ENCODE measurements around the gene CDKN1C. TPM values are rescaled to one million over a fixed set of nuclear protein-coding genes. Genes with fewer than 3 reads are reported as not detected.
A peak's percentile ranks its signal among the peaks of the same experiment; 100 is the strongest.

CDKN1C gene
- total RNA-seq (2014; rRNA removed; shearing (Covaris generic)) = 4.9 and 5.1 TPM in 2 replicates

GRCh38 chr11:2885678-2886081, at the start of gene CDKN1C:
Gene CDKN1C (minus strand): TSS chr11:2885775. CDS start chr11:2885456, 319 bp downstream.
- peak; percentile 87 for DNase-seq (ENCODE audit: low read depth)

- DNase-seq (ENCODE audit: low read depth) = no peak
Measured at GRCh38 chr11:2934611-2935239, 49.1 kb upstream of the CDKN1C start.

DNA sequence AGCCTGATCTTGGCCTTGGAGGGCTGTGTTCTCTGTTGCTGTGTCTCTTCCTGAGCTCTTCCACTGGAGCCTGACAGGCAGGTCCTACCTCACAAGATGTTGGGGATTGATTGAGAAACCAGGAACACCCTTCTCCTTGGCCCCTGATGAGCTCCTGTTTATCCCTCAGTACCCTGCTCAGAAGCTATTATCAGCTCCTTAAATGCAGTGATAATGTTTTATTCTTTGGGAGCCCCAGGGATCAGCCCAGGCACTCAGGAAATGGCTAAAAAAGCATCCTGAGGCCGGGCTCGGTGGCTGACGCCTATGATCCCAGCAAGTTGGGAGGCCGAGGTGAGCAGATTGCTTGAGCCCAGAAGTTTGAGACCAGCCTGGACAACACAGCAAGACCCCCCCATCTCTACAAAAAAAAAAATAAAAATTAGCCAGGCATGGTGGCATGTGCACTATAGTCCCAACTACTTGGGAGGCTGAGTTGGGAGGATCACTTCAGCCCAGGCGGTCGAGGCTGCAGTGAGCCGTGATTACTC, 48.5 kb upstream of the CDKN1C start:
- DNase-seq (ENCODE audit: low read depth) = no peak

- DNase-seq (ENCODE audit: low read depth) = peak; percentile 95
Measured at GRCh38 chr11:2933375-2934020, 47.9 kb upstream of the CDKN1C start.

GRCh38 chr11:2932850-2933251, 47.3 kb upstream of the CDKN1C start:
- peak; percentile 75 for DNase-seq (ENCODE audit: low read depth)

- no peak for DNase-seq (ENCODE audit: low read depth)
Measured at GRCh38 chr11:2931771-2932738, 46.5 kb upstream of the CDKN1C start.

- no peak for DNase-seq (ENCODE audit: low read depth)
Measured at GRCh38 chr11:2931420-2931746, 45.8 kb upstream of the CDKN1C start.

DNA sequence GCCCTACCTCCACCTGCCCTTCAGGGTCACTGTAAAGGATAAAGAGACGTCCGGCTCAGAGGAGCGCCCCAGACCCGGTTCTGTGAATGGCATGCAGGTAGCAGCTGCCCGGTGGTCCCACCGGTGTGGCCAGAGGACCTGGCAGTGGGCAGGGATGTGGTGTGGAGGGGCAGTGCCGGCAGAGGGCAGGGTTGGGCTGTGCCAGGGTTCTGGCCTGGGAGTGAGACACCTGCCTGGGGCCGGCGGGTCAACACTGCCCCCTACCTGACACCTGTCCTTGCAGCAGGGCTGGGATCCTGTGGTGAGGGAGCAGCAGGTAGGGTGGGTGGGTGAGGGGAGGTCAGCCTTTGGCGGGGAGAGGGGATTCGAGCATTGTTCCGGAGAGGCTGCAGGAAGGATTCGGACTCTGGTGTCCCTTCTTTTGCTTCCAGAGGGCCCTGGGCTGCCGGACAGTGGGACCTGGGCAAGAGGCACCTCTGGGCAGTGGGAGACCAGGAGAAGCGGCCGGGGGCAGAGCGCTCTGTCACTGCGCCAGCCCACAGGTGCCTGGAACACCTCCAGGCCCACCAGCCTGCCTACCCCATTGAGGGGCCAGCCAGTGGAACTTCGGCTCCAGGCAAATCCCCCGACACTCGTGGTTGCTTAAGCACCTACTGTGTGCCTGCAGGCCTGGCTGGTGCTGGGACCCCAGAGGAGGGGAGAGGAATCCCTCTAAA, 45.3 kb upstream of the CDKN1C start:
- DNase-seq (ENCODE audit: low read depth) = peak; percentile 84

- DNase-seq (ENCODE audit: low read depth) = peak; percentile 81
Measured at GRCh38 chr11:2929950-2930703, 44.6 kb upstream of the CDKN1C start.

- DNase-seq (ENCODE audit: low read depth) = peak; percentile 85
Measured at GRCh38 chr11:2929531-2929949, 44.0 kb upstream of the CDKN1C start.

DNA sequence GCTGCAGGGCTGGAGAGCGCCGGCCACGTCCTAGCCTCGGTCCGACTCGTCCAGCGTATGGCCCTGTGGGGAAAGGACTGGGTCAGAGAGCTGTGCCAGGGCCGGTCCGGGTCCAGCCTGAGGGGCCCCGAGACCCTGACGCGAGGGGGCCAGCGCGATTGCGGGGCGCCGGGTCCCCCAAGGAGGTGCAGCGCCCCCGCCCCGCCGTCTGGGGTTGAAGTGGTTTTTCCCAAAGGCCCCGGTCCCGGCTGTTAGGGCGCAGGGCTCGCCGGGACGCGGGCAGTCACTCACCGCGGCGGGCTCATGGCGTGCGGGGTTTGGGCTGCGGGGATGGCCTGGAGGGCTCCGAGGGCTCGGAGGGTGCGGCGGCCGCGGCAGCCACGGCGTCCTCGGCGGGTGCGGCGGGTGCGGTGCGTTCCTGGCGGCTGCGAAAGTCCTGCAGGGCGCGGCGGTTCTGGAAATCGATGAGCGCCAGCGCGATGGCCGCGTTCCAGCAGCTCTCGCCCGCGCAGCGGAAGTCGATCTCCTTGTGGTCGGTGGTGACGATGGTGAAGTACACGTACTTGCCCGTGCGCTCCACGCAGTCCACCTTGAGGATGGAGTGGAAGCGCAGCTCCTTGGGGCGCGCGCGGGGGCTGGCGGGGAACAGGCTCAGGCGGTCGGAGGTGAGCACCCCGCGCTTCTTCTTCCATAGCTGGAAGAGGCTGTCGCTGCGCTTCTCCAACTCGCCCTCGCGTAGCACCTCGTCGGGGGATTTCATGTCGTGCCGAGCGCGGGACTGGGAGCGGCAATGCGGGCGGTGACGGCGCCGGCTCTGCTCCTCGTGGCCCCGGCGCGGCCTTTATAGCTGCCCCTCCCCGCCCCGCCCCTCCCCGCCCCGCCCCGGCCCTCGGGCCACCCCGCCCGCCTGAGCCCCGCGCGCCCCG, 43.3 kb upstream of the CDKN1C start, which contains the start of gene PHLDA2:
Gene PHLDA2 (minus strand): TSS at position 816 of the 926 bp plus-strand sequence. CDS start 56 bp downstream, at position 760.
- peak; percentile 76 for DNase-seq (ENCODE audit: low read depth)

GRCh38 chr11:2927851-2928604, 42.5 kb upstream of the CDKN1C start:
- peak; percentile 61 for DNase-seq (ENCODE audit: low read depth)

DNA sequence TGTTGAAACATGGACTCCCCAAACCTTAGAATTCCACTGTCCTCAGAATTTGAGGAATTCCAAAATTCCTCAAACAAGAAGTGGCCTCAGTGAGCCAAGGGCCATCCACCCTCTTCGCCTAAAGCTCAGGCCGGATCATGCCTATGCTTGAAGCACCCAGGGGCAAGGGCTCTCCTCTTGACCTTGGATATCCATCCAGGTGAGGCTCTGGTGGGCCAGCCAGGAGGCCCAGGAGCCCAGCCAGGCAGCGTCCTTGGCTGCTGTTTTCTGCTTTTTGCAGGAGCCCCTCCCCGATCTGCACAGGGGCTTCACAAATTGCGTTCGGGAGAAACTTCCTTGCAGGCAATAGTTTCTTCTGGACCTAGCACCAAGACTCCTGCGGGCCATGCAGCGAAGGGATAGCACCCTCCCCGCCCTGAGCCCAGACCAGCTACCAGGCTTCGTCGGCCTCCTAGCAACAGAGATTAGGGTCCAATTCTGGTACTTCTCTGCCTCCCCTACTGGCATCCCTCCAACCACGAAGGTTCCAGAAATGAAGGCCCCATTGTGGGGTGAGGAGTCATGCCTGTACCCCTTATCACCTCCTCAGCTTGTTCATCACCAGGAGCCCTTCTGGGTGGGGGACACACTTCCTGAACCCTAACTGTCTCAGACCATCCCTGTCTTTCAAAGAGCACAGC, 41.7 kb upstream of the CDKN1C start:
- no peak for DNase-seq (ENCODE audit: low read depth)

DNA sequence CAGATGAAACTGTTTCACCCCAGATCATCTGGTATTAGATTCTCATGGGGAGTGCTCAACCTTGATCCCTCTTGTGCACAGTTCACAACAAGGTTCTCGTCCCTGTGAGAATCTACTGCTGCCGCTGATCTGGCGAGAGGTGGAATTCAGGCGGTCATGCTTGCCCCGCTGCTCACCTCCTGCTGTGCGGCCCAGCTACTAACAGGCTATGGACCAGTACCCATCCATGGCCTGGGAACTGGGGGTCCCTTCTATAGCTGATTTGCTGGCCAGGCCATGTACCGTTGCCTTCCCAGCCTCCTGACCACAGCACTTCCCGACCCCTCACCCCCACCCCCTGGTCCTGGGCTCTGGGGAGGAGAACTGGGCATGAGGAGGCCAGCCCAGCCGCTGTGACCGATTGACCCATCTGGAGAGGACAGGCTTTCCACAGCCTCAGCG, 41.1 kb upstream of the CDKN1C start:
- DNase-seq (ENCODE audit: low read depth) = no peak

DNA sequence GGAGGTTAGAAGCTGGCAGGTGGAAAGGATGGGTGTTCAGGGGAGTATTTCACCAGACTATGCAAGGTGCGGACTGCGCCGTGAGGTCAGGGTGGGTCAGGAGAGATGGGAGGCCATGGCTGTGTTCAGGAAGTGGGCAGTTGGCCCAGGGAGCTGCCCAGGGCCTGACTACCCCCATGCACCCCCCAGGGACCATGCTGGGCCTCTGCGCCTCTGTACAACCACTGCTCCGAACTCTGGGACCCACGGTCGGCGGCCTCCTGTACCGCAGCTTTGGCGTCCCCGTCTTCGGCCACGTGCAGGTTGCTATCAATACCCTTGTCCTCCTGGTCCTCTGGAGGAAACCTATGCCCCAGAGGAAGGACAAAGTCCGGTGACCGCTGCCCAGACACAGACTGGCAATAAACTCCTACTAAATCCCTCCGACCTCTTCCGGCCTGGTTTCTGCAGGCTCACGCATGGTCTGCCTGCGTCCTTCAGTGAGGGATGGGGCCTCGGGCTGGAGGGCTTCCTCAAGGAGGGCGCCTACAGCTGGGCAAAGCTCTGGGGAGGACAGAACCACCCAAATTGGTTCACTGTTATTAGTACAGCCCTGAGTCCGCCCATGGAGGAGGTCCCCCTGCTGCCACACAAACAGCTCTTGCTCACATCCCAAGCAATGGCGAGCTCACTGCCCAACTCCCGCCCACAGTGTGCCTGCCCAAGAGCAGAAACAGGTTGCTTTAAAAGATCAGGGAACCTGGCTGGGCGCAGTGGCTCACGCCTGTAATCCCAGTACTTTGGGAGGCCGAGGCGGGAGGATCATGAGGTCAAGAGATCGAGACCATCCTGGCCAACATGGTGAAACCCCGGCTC, 39.5 kb upstream of the CDKN1C start:
- no peak for DNase-seq (ENCODE audit: low read depth)

GRCh38 chr11:2924381-2924780, 38.8 kb upstream of the CDKN1C start:
- peak; percentile 71 for DNase-seq (ENCODE audit: low read depth)

All from Daoy (cell line).